Natural killer cell treated with Interleukin-12 subunit alpha and Interleukin-12 subunit beta and Interleukin-15 and Interleukin-18, amount 100 ng/mL, for 72 hours (primary cell): ENCODE data around the gene KRTAP4-9. TPM values are rescaled to one million over a fixed set of nuclear protein-coding genes. Genes with fewer than 3 reads are reported as not detected.
"Not testable (repeated sequence)": the region's sequence is repeated elsewhere in the genome, so short reads cannot be mapped to it uniquely, and the experiment has no call there.

Source experiments
- ATAC-seq, 2 donors: fragments of 150-1000 bp; cut with Tn5 transposase in 1 of 2; sonication (Bioruptor Pico), chemical (Tn5 transposase) in 1 of 2; 2 replicates each; pipeline ENCODE4 v1.10.0; 2021
- DNase-seq: peaks from one replicate; pipeline ENCODE4 v3.0.0; 2022; ENCODE audit warnings: low spot score
- H3K27ac Mint-ChIP-seq, 2 donors: 1 replicate in 1 of 2; 2 replicates in 1 of 2; pipeline ENCODE4 v1.8.0; 2022; ENCODE audit warnings: mixed read lengths in 2 of 2, mild to moderate bottlenecking in 1 of 2, moderate library complexity in 1 of 2
- H3K27me3 Mint-ChIP-seq, 2 donors: 1 replicate in 1 of 2; 2 replicates in 1 of 2; pipeline ENCODE4 v1.8.0; 2022; ENCODE audit warnings: mixed read lengths in 2 of 2
- H3K36me3 Mint-ChIP-seq: one replicate; pipeline ENCODE4 v1.8.0; 2022; ENCODE audit warnings: mixed read lengths
- H3K4me1 Mint-ChIP-seq, 2 donors: 1 replicate in 1 of 2; 2 replicates in 1 of 2; pipeline ENCODE4 v1.8.0; 2022; ENCODE audit warnings: low read depth in 2 of 2, mixed read lengths in 2 of 2, mild to moderate bottlenecking in 1 of 2
- H3K4me3 Mint-ChIP-seq: one replicate; pipeline ENCODE4 v1.8.0; 2022; ENCODE audit warnings: mixed read lengths
- H3K9me3 Mint-ChIP-seq: 2 replicates; pipeline ENCODE4 v1.8.0; 2022; ENCODE audit warnings: mixed read lengths
- total RNA-seq, 2 donors: library from RNA; stranded (reverse); gene quantifications; one replicate each; pipeline ENCODE4 v1.2.3, GENCODE V29; 2022

The KRTAP4-9 gene
- total RNA-seq, 2 donors from 2014 or later, result not detected

- DNase-seq, result no peak
- Mint-ChIP-seq H3K27ac (no peak overlapping the region), H3K27me3 (peaks cover 31 to 51% of the 10 kb centered on the region in 2 donors), H3K36me3 (no peaks in the 10 kb centered on the region), H3K4me3 (no peak overlapping the region), H3K4me1 (peaks cover 0 to 5% of the 10 kb centered on the region in 2 donors), H3K9me3 (no peaks in the 10 kb centered on the region)
- ATAC-seq, result no peak
Measured at GRCh38 chr17:41127371-41127770, 22.2 kb downstream of the KRTAP4-9 start.

GRCh38 chr17:41131979-41132378 is 26.8 kb downstream of the KRTAP4-9 start:
- DNase-seq (no peak), ATAC-seq (no peak)
- Mint-ChIP-seq H3K4me1 (no peaks in the 10 kb centered on the region), H3K9me3 (no peaks in the 10 kb centered on the region), H3K36me3 (no peaks in the 10 kb centered on the region), H3K4me3 (no peak overlapping the region), H3K27ac (no peak overlapping the region), H3K27me3 (peaks cover 22 to 31% of the 10 kb centered on the region in 2 donors)

GRCh38 chr17:41133880-41134735 is 28.9 kb downstream of the KRTAP4-9 start:
- Mint-ChIP-seq H3K36me3 (no peaks in the 10 kb centered on the region), H3K9me3 (no peaks in the 10 kb centered on the region)
- no peak for DNase-seq

GRCh38 chr17:41139865-41140264 is 34.7 kb downstream of the KRTAP4-9 start:
- peaks cover 25 to 56% of the 10 kb centered on the region in 2 donors for H3K27me3 Mint-ChIP-seq
- not testable (repeated sequence) for DNase-seq, H3K4me1 Mint-ChIP-seq, H3K4me3 Mint-ChIP-seq, ATAC-seq, H3K27ac Mint-ChIP-seq
- H3K36me3 Mint-ChIP-seq, result peaks cover 29% of the 10 kb centered on the region
- H3K9me3 Mint-ChIP-seq, result peaks cover 12% of the 10 kb centered on the region

More at GRCh38 chr17:41133880-41134735, 28.9 kb downstream of the KRTAP4-9 start:
- no peak overlapping the region for H3K4me3 Mint-ChIP-seq
- no peak for ATAC-seq
- no peaks in the 10 kb centered on the region for H3K4me1 Mint-ChIP-seq
- H3K27ac Mint-ChIP-seq, result peak overlapping the region in 1 of 2 donors; percentile 26
- H3K27me3 Mint-ChIP-seq, result peaks cover 22 to 42% of the 10 kb centered on the region in 2 donors

GRCh38 chr17:41140360-41141131 is 35.4 kb downstream of the KRTAP4-9 start, which contains the start of gene KRTAP4-6:
TSS of gene KRTAP4-6 (minus strand) at chr17:41140544. CDS start at chr17:41140487, 57 bp downstream.
- DNase-seq (no peak), ATAC-seq (no peak)
- Mint-ChIP-seq H3K9me3 (peaks cover 12% of the 10 kb centered on the region), H3K27me3 (peaks cover 25 to 61% of the 10 kb centered on the region in 2 donors), H3K4me3 (no peak within 1 kb of the TSS), H3K4me1 (no peaks in the 10 kb centered on the region), H3K27ac (no peak within 1 kb of the TSS), H3K36me3 (peaks cover 29% of the 10 kb centered on the region)

GRCh38 chr17:41141361-41141760 is 36.2 kb downstream of the KRTAP4-9 start:
- H3K9me3 Mint-ChIP-seq, result peaks cover 12% of the 10 kb centered on the region
- no peak overlapping the region for H3K27ac Mint-ChIP-seq
- DNase-seq, result no peak
- H3K27me3 Mint-ChIP-seq, result peaks cover 25 to 67% of the 10 kb centered on the region in 2 donors
- H3K36me3 Mint-ChIP-seq, result peaks cover 29% of the 10 kb centered on the region
- no peak for ATAC-seq
- no peak overlapping the region for H3K4me3 Mint-ChIP-seq
- H3K4me1 Mint-ChIP-seq, result no peaks in the 10 kb centered on the region

- no peaks in the 10 kb centered on the region for H3K4me1 Mint-ChIP-seq
- H3K36me3 Mint-ChIP-seq, result peaks cover 23% of the 10 kb centered on the region
- no peak for ATAC-seq
- H3K27ac Mint-ChIP-seq, result no peak overlapping the region
- H3K27me3 Mint-ChIP-seq, result peaks cover 24 to 58% of the 10 kb centered on the region in 2 donors
- peaks cover 8% of the 10 kb centered on the region for H3K9me3 Mint-ChIP-seq
- H3K4me3 Mint-ChIP-seq, result no peak overlapping the region
- no peak for DNase-seq
Measured at GRCh38 chr17:41144846-41145245, 39.7 kb downstream of the KRTAP4-9 start.

GRCh38 chr17:41145261-41145660 is 40.1 kb downstream of the KRTAP4-9 start:
- Mint-ChIP-seq H3K4me1 (no peaks in the 10 kb centered on the region), H3K27ac (no peak overlapping the region), H3K4me3 (no peak overlapping the region), H3K9me3 (peaks cover 8% of the 10 kb centered on the region), H3K36me3 (peaks cover 22% of the 10 kb centered on the region), H3K27me3 (peaks cover 24 to 56% of the 10 kb centered on the region in 2 donors)
- DNase-seq (no peak), ATAC-seq (no peak)

- peaks cover 5% of the 10 kb centered on the region for H3K9me3 Mint-ChIP-seq
- no peaks in the 10 kb centered on the region for H3K4me1 Mint-ChIP-seq
- H3K27ac Mint-ChIP-seq, result no peak overlapping the region
- peaks cover 22 to 43% of the 10 kb centered on the region in 2 donors for H3K27me3 Mint-ChIP-seq
- ATAC-seq (no peak), DNase-seq (no peak)
- H3K4me3 Mint-ChIP-seq, result no peak overlapping the region
- H3K36me3 Mint-ChIP-seq, result peaks cover 10% of the 10 kb centered on the region
Measured at GRCh38 chr17:41147531-41148204, 42.5 kb downstream of the KRTAP4-9 start.

GRCh38 chr17:41148971-41149651 is 43.9 kb downstream of the KRTAP4-9 start:
- not testable (repeated sequence) for H3K27ac Mint-ChIP-seq, DNase-seq, ATAC-seq, H3K36me3 Mint-ChIP-seq, H3K4me3 Mint-ChIP-seq, H3K9me3 Mint-ChIP-seq, H3K4me1 Mint-ChIP-seq
- H3K27me3 Mint-ChIP-seq, result peaks cover 27 to 47% of the 10 kb centered on the region in 2 donors

- H3K9me3 Mint-ChIP-seq, result no peaks in the 10 kb centered on the region
- H3K27me3 Mint-ChIP-seq, result peaks cover 28 to 49% of the 10 kb centered on the region in 2 donors
- no peak for DNase-seq
- no peak within 1 kb of the TSS for H3K27ac Mint-ChIP-seq
- H3K36me3 Mint-ChIP-seq, result no peaks in the 10 kb centered on the region
- no peaks in the 10 kb centered on the region for H3K4me1 Mint-ChIP-seq
- H3K4me3 Mint-ChIP-seq, result no peak within 1 kb of the TSS
- no peak for ATAC-seq
Measured at GRCh38 chr17:41149652-41149985, 44.4 kb downstream of the KRTAP4-9 start, which contains the start of gene KRTAP4-5. TSS of gene KRTAP4-5 (minus strand) at chr17:41149825. CDS start at chr17:41149767, 58 bp downstream.

GRCh38 chr17:41150026-41150425 is 44.8 kb downstream of the KRTAP4-9 start:
- H3K9me3 Mint-ChIP-seq, result no peaks in the 10 kb centered on the region
- ATAC-seq (no peak), DNase-seq (no peak)
- no peak overlapping the region for H3K27ac Mint-ChIP-seq
- H3K27me3 Mint-ChIP-seq, result peaks cover 28 to 50% of the 10 kb centered on the region in 2 donors
- H3K36me3 Mint-ChIP-seq, result no peaks in the 10 kb centered on the region
- H3K4me1 Mint-ChIP-seq, result no peaks in the 10 kb centered on the region
- no peak overlapping the region for H3K4me3 Mint-ChIP-seq

GRCh38 chr17:41151525-41151924 is 46.3 kb downstream of the KRTAP4-9 start:
- Mint-ChIP-seq H3K9me3 (no peaks in the 10 kb centered on the region), H3K4me3 (no peak overlapping the region), H3K27me3 (peaks cover 32 to 54% of the 10 kb centered on the region in 2 donors), H3K4me1 (no peaks in the 10 kb centered on the region), H3K36me3 (no peaks in the 10 kb centered on the region), H3K27ac (no peak overlapping the region)
- ATAC-seq (no peak), DNase-seq (no peak)
